ENCODE measurements around the gene SLAIN1.

Gene SLAIN1

DNA sequence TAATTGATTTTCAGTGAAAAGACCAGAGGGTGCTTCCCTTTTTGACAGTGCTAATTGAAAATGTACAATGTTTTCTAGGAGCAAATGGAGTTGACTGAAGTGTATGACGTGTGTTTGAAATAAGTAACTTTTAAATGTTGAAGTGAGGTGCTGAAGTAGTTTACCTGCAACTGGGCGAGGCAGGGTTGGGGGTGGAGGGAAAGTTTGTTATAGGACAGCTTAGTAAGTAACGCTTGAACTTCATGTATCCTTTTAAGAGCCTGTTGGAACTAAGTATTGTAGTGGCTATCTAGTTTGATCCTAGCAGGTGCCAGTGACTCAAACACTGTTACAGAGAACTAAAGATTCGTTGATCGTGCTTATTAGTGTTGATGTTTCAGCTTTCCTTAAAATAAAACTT, 5.9 kb downstream of the SLAIN1 start:
- H3K4me3 ChIP-seq (ENCODE audit: low read depth, low read length): no peak overlapping the region

DNA sequence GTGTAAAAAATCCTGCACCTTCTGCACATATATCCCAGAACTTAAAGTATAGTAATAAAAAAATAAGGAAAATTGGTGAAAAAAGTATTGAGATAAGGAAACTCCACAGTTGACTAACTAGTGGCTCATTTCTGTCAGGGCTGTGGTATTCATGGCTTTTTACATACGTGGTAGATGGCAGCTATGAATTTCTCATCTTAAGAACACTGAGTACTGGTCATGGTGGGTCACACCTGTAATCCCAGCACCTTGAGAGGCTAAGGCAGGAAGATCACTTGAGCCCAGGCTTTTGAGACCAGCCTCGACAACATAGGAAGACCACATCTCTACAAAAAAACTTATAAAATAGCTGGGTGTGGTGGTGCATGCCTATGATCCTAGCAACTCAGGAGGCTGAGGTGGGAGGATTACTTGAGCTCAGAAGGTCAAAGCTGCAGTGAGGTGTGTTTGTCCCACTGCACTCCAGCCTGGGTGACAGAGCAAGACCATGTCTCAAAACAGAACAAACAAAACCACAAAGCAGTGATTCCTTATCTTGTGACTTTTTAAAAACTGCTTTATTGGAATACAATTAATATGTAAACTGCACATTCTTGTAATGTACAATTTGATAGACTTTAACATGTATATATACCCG, 16.8 kb downstream of the SLAIN1 start:
- no peak overlapping the region for H3K4me3 ChIP-seq (ENCODE audit: low read depth, low read length)

DNA sequence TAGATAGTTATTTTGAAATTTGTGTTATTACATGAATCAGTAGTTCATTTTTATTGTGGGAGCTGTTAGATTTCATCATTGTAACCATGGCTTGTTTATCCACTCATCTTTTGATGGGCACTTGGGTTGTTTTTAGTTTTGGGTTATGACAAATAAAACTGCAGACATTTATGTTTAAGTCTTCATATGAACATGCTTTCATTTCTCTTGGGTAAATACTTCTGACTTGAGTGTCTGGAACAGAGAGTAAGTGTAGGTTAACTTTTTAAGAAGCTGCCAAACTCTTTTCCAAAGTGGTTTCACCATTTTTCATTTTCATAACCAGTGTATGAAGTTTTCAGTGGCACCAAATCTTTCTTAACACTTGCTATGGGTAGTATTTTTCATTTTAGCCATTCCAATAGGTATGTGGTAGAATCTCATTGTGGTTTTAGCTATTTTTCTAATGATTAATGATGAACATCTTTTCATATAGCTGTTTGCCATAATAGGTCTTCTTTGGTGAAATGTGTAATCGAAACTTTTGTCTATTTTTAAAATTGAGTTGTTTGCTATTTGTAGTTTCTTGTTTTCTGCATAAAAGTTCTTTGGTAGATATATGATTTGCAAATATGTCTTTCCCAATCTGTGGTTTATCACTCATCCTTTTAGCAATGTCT, 17.9 kb downstream of the SLAIN1 start:
- no peak overlapping the region for H3K4me3 ChIP-seq (ENCODE audit: low read depth, low read length)

DNA sequence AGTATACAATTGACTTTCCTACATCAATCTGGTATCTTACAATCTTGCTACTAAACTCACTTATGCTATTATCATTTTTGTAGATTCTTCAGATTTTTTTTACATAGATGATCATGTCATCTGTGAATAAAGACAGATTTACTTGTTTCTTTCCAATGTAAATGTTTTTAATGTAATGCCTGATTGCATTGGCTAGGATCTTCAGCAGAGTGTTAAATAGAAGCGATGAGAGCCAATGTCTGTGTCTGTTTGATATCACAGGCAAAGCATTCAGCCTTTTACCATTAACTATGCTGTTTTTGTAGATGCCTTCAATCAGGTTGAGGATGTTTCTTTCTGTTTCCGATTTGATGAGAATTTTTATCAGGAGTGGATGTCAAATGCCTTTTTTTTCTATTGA, 19.2 kb downstream of the SLAIN1 start:
- no peak overlapping the region for H3K4me3 ChIP-seq (ENCODE audit: low read depth, low read length)

- no peak overlapping the region for H3K4me3 ChIP-seq (ENCODE audit: low read depth, low read length)
Measured at GRCh38 chr13:77717508-77717907, 20.0 kb downstream of the SLAIN1 start.

GRCh38 chr13:77719128-77719527, 21.6 kb downstream of the SLAIN1 start:
- H3K4me3 ChIP-seq (ENCODE audit: low read depth, low read length): no peak overlapping the region

DNA sequence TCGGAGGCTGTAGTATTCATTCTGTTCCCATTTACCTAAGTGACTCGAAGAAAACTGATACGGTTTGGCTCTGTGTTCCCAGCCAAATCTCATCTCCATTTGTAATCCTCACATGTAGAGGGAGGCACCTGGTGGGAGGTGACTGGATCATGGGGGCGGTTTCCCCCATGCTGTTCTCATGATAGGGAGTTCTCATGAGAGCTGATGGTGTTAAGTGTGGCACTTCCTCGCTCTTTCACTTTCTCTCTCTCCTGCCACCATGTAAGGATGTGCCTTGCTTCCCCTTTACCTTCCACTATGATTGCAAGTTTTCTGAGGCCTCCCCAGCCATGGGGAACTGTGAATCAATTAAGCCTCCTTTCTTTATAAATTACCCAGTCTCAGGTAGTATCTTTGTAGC, 23.5 kb downstream of the SLAIN1 start:
- no peak overlapping the region for H3K4me3 ChIP-seq (ENCODE audit: low read depth, low read length)

DNA sequence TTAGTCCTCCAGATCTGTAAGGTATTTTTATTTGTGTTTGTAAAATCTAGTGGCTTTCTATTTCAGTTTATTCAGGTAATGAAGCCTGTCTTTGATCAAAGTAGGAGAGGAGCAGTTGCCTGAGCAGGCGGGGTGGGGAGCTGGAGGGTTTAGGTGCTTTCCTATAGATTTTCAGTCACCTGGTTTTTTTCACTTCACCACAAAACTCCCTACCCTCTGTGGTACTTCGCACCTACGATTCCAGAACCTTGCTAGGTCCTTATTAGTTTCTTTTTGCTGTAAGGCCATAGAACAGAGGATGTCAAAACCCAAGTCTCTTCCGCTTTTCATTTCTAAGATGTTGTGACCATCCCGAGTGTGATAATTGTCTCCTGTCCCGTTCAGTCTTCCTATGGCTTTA, 26.6 kb downstream of the SLAIN1 start:
- no peak overlapping the region for H3K4me3 ChIP-seq (ENCODE audit: low read depth, low read length)

DNA sequence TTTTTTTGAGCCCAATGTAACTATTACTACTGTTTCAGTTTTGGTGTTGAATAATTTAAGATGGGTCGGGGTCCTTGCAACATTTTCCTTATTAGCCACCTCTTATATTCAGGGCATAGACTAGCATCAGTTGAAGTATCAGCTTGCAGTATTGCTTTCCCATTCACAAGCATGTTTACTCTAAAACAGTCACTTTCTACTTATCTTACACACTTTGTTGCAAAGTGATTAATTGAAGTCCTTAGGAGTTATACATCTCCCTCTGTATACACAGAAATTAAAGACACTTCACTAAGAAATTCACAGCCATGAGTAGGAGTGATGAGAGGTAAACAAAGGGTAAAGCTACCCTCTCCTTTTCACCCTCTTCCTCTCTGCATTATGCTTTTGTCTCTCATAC, 27.6 kb downstream of the SLAIN1 start:
- no peak overlapping the region for H3K4me3 ChIP-seq (ENCODE audit: low read depth, low read length)

GRCh38 chr13:77728265-77729125, 31.0 kb downstream of the SLAIN1 start:
- H3K4me3 ChIP-seq (ENCODE audit: low read depth, low read length): no peak overlapping the region

GRCh38 chr13:77729502-77730221, 32.2 kb downstream of the SLAIN1 start:
- H3K4me3 ChIP-seq (ENCODE audit: low read depth, low read length): no peak overlapping the region

GRCh38 chr13:77730572-77730971, 33.1 kb downstream of the SLAIN1 start:
- no peak overlapping the region for H3K4me3 ChIP-seq (ENCODE audit: low read depth, low read length)

DNA sequence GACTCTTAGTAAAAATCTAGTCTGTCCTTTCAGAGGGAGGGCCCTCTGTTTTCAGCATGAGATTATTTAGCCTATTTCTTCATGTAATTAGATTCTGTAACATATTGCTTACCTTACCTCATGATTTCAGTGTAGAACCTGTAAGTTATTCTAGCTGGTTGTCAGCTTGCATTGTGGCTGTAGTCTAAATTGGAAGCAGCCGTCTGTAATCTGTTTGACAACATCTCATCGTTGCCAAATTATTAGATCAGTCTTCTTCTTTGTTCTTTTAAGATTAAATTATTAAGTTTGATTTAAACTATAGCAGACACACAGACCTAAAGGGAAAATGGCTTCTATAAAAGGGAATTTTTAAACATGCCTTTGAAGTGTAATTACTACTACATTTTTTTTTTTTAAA, 34.8 kb downstream of the SLAIN1 start:
- no peak overlapping the region for H3K4me3 ChIP-seq (ENCODE audit: low read depth, low read length)

- no peak overlapping the region for H3K4me3 ChIP-seq (ENCODE audit: low read depth, low read length)
Measured at GRCh38 chr13:77733674-77734073, 36.2 kb downstream of the SLAIN1 start.

- H3K4me3 ChIP-seq (ENCODE audit: low read depth, low read length): no peak overlapping the region
Measured at GRCh38 chr13:77737583-77738200, 40.2 kb downstream of the SLAIN1 start.

- no peak overlapping the region for H3K4me3 ChIP-seq (ENCODE audit: low read depth, low read length)
Measured at GRCh38 chr13:77740097-77740735, 42.7 kb downstream of the SLAIN1 start.

GRCh38 chr13:77740931-77741596, 43.6 kb downstream of the SLAIN1 start:
- H3K4me3 ChIP-seq (ENCODE audit: low read depth, low read length): no peak overlapping the region

GRCh38 chr13:77741597-77741972, 44.1 kb downstream of the SLAIN1 start:
- no peak overlapping the region for H3K4me3 ChIP-seq (ENCODE audit: low read depth, low read length)

DNA sequence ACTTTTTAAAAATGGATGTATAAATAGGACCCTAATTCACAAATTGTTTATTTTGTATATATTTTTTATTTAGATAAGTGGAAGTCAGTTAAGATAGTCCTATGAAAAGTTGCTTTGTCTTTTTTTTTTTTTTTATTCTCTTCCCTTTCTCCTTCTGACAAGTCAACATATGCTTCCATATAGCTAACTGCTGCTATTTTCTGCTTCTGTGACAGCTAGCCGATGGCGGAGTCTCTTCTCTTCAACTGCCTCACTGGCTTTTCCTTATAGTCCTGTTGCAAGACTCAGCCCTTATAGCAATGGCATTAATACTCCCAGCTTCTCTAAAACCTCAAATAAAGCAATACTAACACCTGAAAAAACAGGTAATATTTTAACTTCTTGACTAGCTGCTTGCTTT, 45.3 kb downstream of the SLAIN1 start:
- H3K4me3 ChIP-seq (ENCODE audit: low read depth, low read length): no peak overlapping the region

DNA sequence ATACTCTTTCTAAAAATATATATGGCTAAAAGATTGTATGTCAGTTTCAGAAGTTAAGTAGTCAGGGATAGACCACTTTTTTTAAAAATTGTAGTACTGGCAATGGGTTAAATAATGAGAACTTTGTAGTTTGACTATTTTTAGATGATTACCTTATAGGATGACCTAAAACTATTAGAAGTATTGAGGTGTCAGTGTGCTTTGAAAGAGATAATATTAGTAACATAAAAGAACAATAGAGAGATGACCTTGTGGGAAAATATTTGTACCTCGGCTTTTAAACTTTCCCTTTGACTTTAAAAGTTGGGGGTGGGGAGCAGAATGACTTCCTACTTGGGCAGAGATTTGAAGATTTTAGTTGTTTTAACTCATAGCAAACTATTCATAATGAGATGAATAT, 48.3 kb downstream of the SLAIN1 start:
- H3K4me3 ChIP-seq (ENCODE audit: low read depth, low read length): no peak overlapping the region
